Cardiac fibroblast (primary cell): Measurements from ENCODE around the gene FIGN.

Experiments
- DNase-seq, 2 donors: peaks; one replicate each; pipeline versions ENCODE4 v3.0.0 to v3.0.0-alpha.2; 2010; ENCODE audit warnings: low read depth in 2 of 2
- H3K4me3 ChIP-seq, 2 donors: replicated peaks in 1 of 2; 1 replicate in 1 of 2; 2 replicates in 1 of 2; pipeline ENCODE4 v1.5.1; 2011; ENCODE audit warnings: low read depth in 2 of 2, low read length in 2 of 2, mild to moderate bottlenecking in 2 of 2, moderate library complexity in 1 of 2
- TF ChIP-seq, protein P1 (sequence below): IDR thresholded peaks from one replicate; pipeline ENCODE4 v1.5.1; 2011; ENCODE audit warnings: low read depth, mild to moderate bottlenecking, low read length, inconsistent platforms

The FIGN gene

GRCh38 chr2:163564236-163564635 lies 171.6 kb downstream of the FIGN start:
- DNase-seq = no peak
- no peak overlapping the region for H3K4me3 ChIP-seq
- TF ChIP-seq, protein P1, sequence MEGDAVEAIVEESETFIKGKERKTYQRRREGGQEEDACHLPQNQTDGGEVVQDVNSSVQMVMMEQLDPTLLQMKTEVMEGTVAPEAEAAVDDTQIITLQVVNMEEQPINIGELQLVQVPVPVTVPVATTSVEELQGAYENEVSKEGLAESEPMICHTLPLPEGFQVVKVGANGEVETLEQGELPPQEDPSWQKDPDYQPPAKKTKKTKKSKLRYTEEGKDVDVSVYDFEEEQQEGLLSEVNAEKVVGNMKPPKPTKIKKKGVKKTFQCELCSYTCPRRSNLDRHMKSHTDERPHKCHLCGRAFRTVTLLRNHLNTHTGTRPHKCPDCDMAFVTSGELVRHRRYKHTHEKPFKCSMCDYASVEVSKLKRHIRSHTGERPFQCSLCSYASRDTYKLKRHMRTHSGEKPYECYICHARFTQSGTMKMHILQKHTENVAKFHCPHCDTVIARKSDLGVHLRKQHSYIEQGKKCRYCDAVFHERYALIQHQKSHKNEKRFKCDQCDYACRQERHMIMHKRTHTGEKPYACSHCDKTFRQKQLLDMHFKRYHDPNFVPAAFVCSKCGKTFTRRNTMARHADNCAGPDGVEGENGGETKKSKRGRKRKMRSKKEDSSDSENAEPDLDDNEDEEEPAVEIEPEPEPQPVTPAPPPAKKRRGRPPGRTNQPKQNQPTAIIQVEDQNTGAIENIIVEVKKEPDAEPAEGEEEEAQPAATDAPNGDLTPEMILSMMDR = no peak

DNA sequence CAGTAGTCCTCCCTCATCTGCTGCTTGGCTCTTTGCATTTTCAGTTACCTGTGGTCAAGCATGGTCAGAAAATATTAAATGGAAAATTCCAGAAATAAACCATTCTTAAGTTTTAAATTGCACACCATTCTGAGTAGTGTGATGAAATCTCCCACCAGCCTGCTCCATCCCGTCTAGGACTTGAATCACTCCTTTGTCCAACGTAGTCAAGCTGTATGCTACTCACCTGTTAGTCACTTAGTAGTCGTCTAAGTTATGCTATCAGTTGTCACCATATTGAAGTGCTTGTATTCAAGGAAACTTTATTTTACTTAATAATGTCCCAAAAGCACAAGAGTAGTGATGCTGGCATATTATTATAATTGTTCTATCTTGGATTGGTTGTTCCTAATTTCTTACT lies 172.5 kb downstream of the FIGN start:
- TF ChIP-seq, protein P1 = no peak

GRCh38 chr2:163558251-163559021 lies 177.4 kb downstream of the FIGN start:
- no peak overlapping the region for H3K4me3 ChIP-seq
- TF ChIP-seq, protein P1 = no peak
- no peak for DNase-seq

More for the DNA sequence above, 172.5 kb downstream of the FIGN start:
- H3K4me3 ChIP-seq = no peak overlapping the region
- peak in 1 of 2 donors; percentile 13 for DNase-seq

GRCh38 chr2:163556511-163556910 lies 179.3 kb downstream of the FIGN start:
- H3K4me3 ChIP-seq = no peak overlapping the region
- no peak for DNase-seq
- TF ChIP-seq, protein P1 = no peak

DNA sequence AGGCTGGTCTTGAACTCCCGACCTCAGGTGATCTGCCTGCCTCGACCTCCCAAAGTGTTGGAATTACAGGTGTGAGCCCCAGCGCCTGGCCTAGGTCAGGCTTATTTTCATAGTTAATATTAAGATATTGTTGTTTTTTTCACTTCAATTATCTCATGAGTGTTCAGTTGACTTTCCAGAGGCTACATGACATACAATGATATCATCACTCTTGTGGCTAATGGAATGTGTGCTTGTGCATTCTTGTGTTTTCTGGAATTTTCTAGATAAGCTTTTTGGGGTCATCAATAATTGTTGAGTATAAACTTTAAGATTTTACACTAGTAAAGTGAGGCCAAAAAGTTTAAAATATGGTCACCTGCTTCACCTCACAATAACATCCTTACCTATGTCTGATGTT lies 180.9 kb downstream of the FIGN start:
- TF ChIP-seq, protein P1 = no peak
- DNase-seq = peak in 1 of 2 donors; percentile 22
- no peak overlapping the region for H3K4me3 ChIP-seq

DNA sequence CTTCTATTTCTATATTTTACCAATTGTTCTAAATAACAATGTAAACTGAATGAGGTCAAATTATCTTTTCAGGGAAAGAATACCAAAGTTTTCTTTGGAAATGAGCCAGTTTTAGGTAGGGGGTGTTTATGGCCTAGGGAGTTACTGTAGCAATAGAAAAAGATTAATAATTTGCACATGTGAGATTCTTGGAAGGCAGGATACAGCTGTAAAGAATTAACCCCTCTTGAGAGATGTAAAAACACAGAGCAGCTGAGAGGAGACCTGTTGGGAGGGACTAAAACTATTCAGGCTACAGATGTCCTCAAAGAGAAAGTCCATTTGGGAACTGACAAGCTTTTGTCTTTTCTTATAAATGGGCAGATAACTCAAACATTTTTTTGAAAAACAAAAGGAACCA lies 182.2 kb downstream of the FIGN start:
- H3K4me3 ChIP-seq = no peak overlapping the region
- peak in 1 of 2 donors; percentile 20 for DNase-seq
- TF ChIP-seq, protein P1 = no peak
